Lower lobe of right lung (tissue), 2 donors: ENCODE measurements around the gene KCNK17. TPM values are rescaled to one million over a fixed set of nuclear protein-coding genes. Genes with fewer than 3 reads are reported as not detected.

Experiments used
- ATAC-seq, 2 donors: fragments of 200-7000 bp; cut with Tn5 transposase; one replicate each; pipeline ENCODE4 v1.9.1; 2020 to 2022; ENCODE audit warnings: mild to moderate bottlenecking in 2 of 2, moderate library complexity in 2 of 2
- DNase-seq: peaks from one replicate; pipeline ENCODE4 v3.0.0-alpha.2; 2020
- H3K27ac ChIP-seq: fragments of 200-600 bp; one replicate; pipeline ENCODE4 v1.8.0; 2022
- H3K27me3 ChIP-seq: fragments of 200-600 bp; one replicate; pipeline ENCODE4 v1.8.0; 2022; ENCODE audit warnings: low read depth
- H3K36me3 ChIP-seq: fragments of 200-600 bp; one replicate; pipeline ENCODE4 v1.8.0; 2022; ENCODE audit warnings: mild to moderate bottlenecking
- H3K4me1 ChIP-seq: fragments of 200-600 bp; one replicate; pipeline ENCODE4 v1.8.0; 2022
- H3K4me3 ChIP-seq: fragments of 200-600 bp; one replicate; pipeline ENCODE4 v1.8.0; 2022; ENCODE audit warnings: mild to moderate bottlenecking
- H3K9me3 ChIP-seq: fragments of 200-600 bp; one replicate; pipeline ENCODE4 v1.8.0; 2022
- CTCF ChIP-seq: fragments of 200-600 bp; IDR thresholded peaks from one replicate; pipeline ENCODE4 v1.8.0; 2022; ENCODE audit warnings: antibody characterized with exemption, mild to moderate bottlenecking
- intact Hi-C: fragments of 100-400 bp; cut with DNase I; formaldehyde crosslinking; loops from one replicate; pipeline ENCODE4 v1.11.0; 2022
- total RNA-seq: library from RNA; stranded (reverse); fragmentation: NEBNext Ultra II Directional; extraction: Animal tissue kit (Norgen Biotek cat#: 25700); gene quantifications from one replicate; pipeline ENCODE4 v1.2.1, GENCODE V29; 2021
- donor health status: DM: no; HTN: yes; CAD: no; lungs with severe emphysema.

KCNK17 gene
- total RNA-seq, 1 donor from 2014 or later = 5.5 TPM

GRCh38 chr6:39333644-39334438 is 19.6 kb upstream of the KCNK17 start:
- intact Hi-C loops = no loop called here
- no peaks in the 10 kb centered on the region for H3K36me3 ChIP-seq
- H3K4me3 ChIP-seq = no peak overlapping the region
- peaks cover 23% of the 10 kb centered on the region for H3K4me1 ChIP-seq
- H3K27me3 ChIP-seq = no peaks in the 10 kb centered on the region
- no peak for TF ChIP-seq CTCF
- H3K9me3 ChIP-seq = no peaks in the 10 kb centered on the region
- ATAC-seq (no peak), DNase-seq (no peak)
- no peak overlapping the region for H3K27ac ChIP-seq

GRCh38 chr6:39330476-39330875 is 16.3 kb upstream of the KCNK17 start:
- no peak for DNase-seq
- H3K9me3 ChIP-seq = no peaks in the 10 kb centered on the region
- ATAC-seq = peak; percentile 31 to 40
- H3K4me1 ChIP-seq = peaks cover 10% of the 10 kb centered on the region
- no peak overlapping the region for H3K27ac ChIP-seq
- no peaks in the 10 kb centered on the region for H3K27me3 ChIP-seq
- intact Hi-C loops = no loop called here
- TF ChIP-seq CTCF = no peak
- no peaks in the 10 kb centered on the region for H3K36me3 ChIP-seq
- H3K4me3 ChIP-seq = no peak overlapping the region

- Histone ChIP-seq H3K27me3 (no peaks in the 10 kb centered on the region), H3K4me1 (peaks cover 10% of the 10 kb centered on the region), H3K27ac (no peak overlapping the region), H3K9me3 (no peaks in the 10 kb centered on the region), H3K4me3 (no peak overlapping the region), H3K36me3 (no peaks in the 10 kb centered on the region)
- TF ChIP-seq CTCF = no peak
- intact Hi-C loops = no loop called here
- DNase-seq (no peak), ATAC-seq (peak; percentile 43 to 71)
Observed at GRCh38 chr6:39330057-39330456, 15.8 kb upstream of the KCNK17 start.

GRCh38 chr6:39328066-39328465 is 13.8 kb upstream of the KCNK17 start:
- peaks cover 10% of the 10 kb centered on the region for H3K4me1 ChIP-seq
- no peak overlapping the region for H3K27ac ChIP-seq
- no peak for TF ChIP-seq CTCF
- no peaks in the 10 kb centered on the region for H3K9me3 ChIP-seq
- intact Hi-C loops = no loop called here
- ATAC-seq (no peak), DNase-seq (no peak)
- no peak overlapping the region for H3K4me3 ChIP-seq
- H3K36me3 ChIP-seq = no peaks in the 10 kb centered on the region
- no peaks in the 10 kb centered on the region for H3K27me3 ChIP-seq

- no peak for ATAC-seq
- intact Hi-C loops = no loop called here
- H3K27me3 ChIP-seq = no peaks in the 10 kb centered on the region
- peaks cover 10% of the 10 kb centered on the region for H3K4me1 ChIP-seq
- TF ChIP-seq CTCF = no peak
- H3K9me3 ChIP-seq = no peaks in the 10 kb centered on the region
- no peak for DNase-seq
- H3K27ac ChIP-seq = no peak overlapping the region
- no peaks in the 10 kb centered on the region for H3K36me3 ChIP-seq
- no peak overlapping the region for H3K4me3 ChIP-seq
Observed at GRCh38 chr6:39327507-39327906, 13.3 kb upstream of the KCNK17 start.
